ENCODE data around the gene PTCH2. TPM values are rescaled to one million over a fixed set of nuclear protein-coding genes. Genes with fewer than 3 reads are reported as not detected.

The PTCH2 gene
- total RNA-seq, 5 donors from 2014 or later (not counting 1 experiment from before 2014, with no cell fraction given): 0.89 to 2.3 (median 1.3) TPM

DNA sequence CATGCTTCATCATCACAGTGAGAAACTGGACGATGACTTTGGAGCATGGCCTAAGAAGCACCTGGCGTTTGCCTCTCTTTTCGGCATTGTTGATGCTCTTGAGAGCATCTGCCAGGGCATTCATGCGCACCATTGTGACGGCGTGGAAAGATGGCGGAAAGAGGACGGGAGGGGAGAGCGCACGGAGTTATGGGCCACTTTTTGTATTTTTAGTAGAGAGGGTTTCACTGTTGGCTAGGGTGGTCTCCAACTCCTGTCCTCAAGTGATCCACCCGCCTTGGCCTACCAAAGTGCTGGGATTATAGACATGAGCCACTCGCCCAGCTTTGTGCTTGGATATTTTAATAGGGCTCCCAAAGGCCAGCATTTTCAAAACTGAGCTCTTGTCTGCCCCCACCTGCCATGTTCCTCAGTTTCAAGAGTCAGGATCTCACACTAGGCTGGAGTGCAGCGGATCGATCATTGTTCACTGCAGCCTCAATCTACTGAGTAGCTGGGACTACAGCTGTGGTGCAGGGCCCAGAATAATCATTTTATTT is 62.4 kb downstream of the PTCH2 start:
- H3K36me3 Mint-ChIP-seq: peaks cover 35% of the 10 kb centered on the region
- H3K4me3 Mint-ChIP-seq: no peak overlapping the region
- Histone ChIP-seq H3K4me1 (ENCODE audit: control insufficient read depth in 1 of 2, extremely low read depth in 1 of 2, insufficient read depth in 2 of 2, low read length in 2 of 2) (peaks cover 24 to 50% of the 10 kb centered on the region in 2 experiments), H3K9me3 (no peaks in the 10 kb centered on the region), H3K27ac (ENCODE audit: low read length) (no peak overlapping the region), H3K27me3 (replicated peaks in 1 of 2; ENCODE audit: control insufficient read depth in 2 of 2, extremely low read depth in 1 of 2, insufficient read depth in 2 of 2, low read length in 1 of 2) (no peaks in the 10 kb centered on the region), H3K4me3 (ENCODE audit: control insufficient read depth in 1 of 2, extremely low read depth in 1 of 2, low read length in 1 of 2) (no peak overlapping the region), H3K36me3 (ENCODE audit: control insufficient read depth in 2 of 2, extremely low read depth in 1 of 2, insufficient read depth in 1 of 2, low read length in 1 of 2) (peaks cover 9 to 42% of the 10 kb centered on the region in 2 donors)
- ChIA-PET CTCF (no interaction called here), POLR2A (interaction anchor here in 1 of 2 donors (0.6 to 1.0 kb wide), 2 partner anchors 9 to 32 kb away, joined by 4 to 5 read pairs; no protein-coding TSS in a partner anchor)
- DNase-seq: no peak
- no peak overlapping the region for H3K27ac Mint-ChIP-seq
- H3K9me3 Mint-ChIP-seq: no peaks in the 10 kb centered on the region
- peaks cover 43 to 51% (median 49%) of the 10 kb centered on the region in 3 donors for H3K4me1 Mint-ChIP-seq
- no peaks in the 10 kb centered on the region for H3K27me3 Mint-ChIP-seq
- WGBS (ENCODE audit: insufficient coverage): over 99% methylated on average over 12 of the region's 14 CpGs
- ATAC-seq (replicated peaks in 1 of 4): no peak

DNA sequence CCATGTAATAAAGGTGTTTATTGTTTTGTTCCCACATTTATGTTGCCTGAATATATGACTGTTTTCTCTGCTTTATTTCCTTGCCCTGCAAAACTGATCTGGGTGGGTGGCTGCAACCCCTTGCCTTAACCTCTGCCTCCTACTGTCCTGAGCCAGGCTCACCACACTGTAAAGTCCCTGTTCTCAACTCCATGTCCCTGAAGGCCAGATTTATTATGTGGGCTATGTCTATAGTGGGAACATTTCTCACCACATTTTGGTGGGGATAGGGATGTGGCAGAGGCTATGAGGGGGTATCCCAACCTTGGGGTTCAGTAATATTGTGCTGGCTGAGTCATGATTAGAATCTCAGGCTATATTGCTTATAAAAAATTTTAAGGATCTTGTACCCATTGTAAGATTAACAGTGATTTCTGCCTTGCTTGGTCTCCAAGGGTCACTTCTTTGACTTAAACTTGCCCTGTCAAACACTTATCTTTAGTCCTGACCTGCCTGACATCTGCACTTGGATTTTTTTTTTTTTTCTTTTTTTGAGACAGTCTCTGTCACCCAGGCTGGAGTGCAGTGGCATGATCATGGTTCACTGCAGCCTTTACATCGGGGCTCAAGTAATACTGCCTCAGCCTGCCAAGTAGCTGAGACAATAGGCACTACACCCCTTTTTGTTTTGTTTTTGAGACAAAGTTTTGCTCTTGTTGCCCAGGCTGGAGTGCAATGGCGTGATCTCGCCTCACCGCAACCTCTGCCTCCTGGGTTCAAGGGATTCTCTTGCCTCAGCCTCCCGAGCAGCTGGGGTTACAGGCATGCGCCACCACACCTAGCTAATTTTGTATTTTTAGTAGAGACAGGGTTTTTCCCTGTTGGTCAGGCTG is 64.1 kb downstream of the PTCH2 start:
- Histone ChIP-seq H3K27me3 (replicated peaks in 1 of 2; ENCODE audit: control insufficient read depth in 2 of 2, extremely low read depth in 1 of 2, insufficient read depth in 2 of 2, low read length in 1 of 2) (no peaks in the 10 kb centered on the region), H3K36me3 (ENCODE audit: control insufficient read depth in 2 of 2, extremely low read depth in 1 of 2, insufficient read depth in 1 of 2, low read length in 1 of 2) (peaks cover 9 to 42% of the 10 kb centered on the region in 2 donors), H3K4me1 (ENCODE audit: control insufficient read depth in 1 of 2, extremely low read depth in 1 of 2, insufficient read depth in 2 of 2, low read length in 2 of 2) (peaks cover 18 to 40% of the 10 kb centered on the region in 2 experiments), H3K4me3 (ENCODE audit: control insufficient read depth in 1 of 2, extremely low read depth in 1 of 2, low read length in 1 of 2) (no peak overlapping the region), H3K9me3 (no peaks in the 10 kb centered on the region), H3K27ac (ENCODE audit: low read length) (no peak overlapping the region)
- Mint-ChIP-seq H3K4me1 (peaks cover 41 to 47% (median 43%) of the 10 kb centered on the region in 3 donors), H3K27ac (peak overlapping the region in 1 of 2 donors; percentile 68), H3K27me3 (no peaks in the 10 kb centered on the region), H3K36me3 (peaks cover 35% of the 10 kb centered on the region), H3K4me3 (no peak overlapping the region), H3K9me3 (no peaks in the 10 kb centered on the region)
- ATAC-seq (replicated peaks in 1 of 4) (no peak), DNase-seq (no peak)
- ChIA-PET POLR2A (no interaction called here), CTCF (no interaction called here)
- 92% methylated on average over 4 of the region's 6 CpGs for WGBS (ENCODE audit: insufficient coverage)

DNA sequence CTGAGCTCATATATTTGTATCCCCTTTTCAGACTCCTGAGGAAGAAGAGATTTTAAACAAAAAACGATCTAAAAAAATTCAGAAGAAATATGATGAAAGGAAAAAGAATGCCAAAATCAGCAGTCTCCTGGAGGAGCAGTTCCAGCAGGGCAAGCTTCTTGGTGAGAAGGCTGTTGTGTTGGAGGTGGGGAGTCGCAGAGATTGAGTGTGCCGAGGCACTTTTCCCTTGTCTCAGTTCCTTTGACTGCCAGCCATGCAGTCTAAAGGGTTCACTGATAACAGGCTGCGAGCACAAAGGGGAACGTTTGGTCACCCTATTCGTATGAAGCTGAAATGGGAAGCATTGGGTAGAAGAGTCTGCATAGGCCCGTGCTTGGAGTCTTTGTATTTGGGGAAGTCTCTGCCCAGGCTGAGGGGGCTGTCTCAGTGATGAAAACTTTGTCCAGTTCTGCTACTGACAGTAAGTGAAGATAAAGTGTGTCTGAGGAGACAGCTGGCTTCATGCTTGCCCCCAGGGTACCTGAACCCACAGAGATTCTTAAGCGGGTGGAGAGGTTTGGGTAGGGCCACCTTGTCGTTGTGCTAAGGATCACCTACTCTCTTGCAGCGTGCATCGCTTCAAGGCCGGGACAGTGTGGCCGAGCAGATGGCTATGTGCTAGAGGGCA is 65.0 kb downstream of the PTCH2 start:
- 76% methylated on average over 9 of the region's 13 CpGs for WGBS (ENCODE audit: insufficient coverage)
- no peaks in the 10 kb centered on the region for H3K27me3 Mint-ChIP-seq
- POLR2A ChIA-PET: interaction anchor here in 1 of 2 donors (0.6 kb wide), 1 partner anchor 39 kb away, joined by 3 read pairs; no protein-coding TSS in a partner anchor
- Histone ChIP-seq H3K36me3 (ENCODE audit: control insufficient read depth in 2 of 2, extremely low read depth in 1 of 2, insufficient read depth in 1 of 2, low read length in 1 of 2) (peaks cover 9 to 42% of the 10 kb centered on the region in 2 donors), H3K27ac (ENCODE audit: low read length) (peak overlapping the region; percentile 24), H3K4me1 (ENCODE audit: control insufficient read depth in 1 of 2, extremely low read depth in 1 of 2, insufficient read depth in 2 of 2, low read length in 2 of 2) (peaks cover 14 to 31% of the 10 kb centered on the region in 2 experiments), H3K4me3 (ENCODE audit: control insufficient read depth in 1 of 2, extremely low read depth in 1 of 2, low read length in 1 of 2) (no peak overlapping the region), H3K27me3 (replicated peaks in 1 of 2; ENCODE audit: control insufficient read depth in 2 of 2, extremely low read depth in 1 of 2, insufficient read depth in 2 of 2, low read length in 1 of 2) (no peaks in the 10 kb centered on the region), H3K9me3 (no peaks in the 10 kb centered on the region)
- ATAC-seq (replicated peaks in 1 of 4) (no peak), DNase-seq (no peak)
- H3K27ac Mint-ChIP-seq: peak overlapping the region; percentile 93 to 94
- peaks cover 33 to 40% (median 37%) of the 10 kb centered on the region in 3 donors for H3K4me1 Mint-ChIP-seq
- peak overlapping the region; percentile 92 to 94 (median 93) for H3K4me3 Mint-ChIP-seq
- no peaks in the 10 kb centered on the region for H3K9me3 Mint-ChIP-seq
- CTCF ChIA-PET: interaction anchor here in 1 of 2 donors (0.5 to 0.6 kb wide), 2 partner anchors 9 to 46 kb away, joined by 3 to 8 read pairs; no protein-coding TSS in a partner anchor
- peaks cover 35% of the 10 kb centered on the region for H3K36me3 Mint-ChIP-seq

DNA sequence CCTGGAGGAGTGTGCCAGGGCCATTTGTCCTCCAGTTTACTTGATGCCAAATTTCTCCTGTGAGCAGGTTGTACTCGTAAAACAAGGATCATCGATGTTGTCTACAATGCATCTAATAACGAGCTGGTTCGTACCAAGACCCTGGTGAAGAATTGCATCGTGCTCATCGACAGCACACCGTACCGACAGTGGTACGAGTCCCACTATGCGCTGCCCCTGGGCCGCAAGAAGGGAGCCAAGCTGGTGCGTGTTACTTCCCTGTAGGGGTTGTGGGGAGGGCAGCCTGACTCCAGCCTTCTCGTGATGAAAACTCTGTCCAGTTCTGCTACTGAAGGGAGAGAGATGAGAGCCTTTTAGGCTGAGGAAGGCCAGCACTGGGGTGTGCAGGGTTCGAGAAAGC is 65.5 kb downstream of the PTCH2 start:
- no peaks in the 10 kb centered on the region for H3K9me3 Mint-ChIP-seq
- H3K27me3 Mint-ChIP-seq: no peaks in the 10 kb centered on the region
- DNase-seq (no peak), ATAC-seq (replicated peaks in 1 of 4) (no peak)
- Histone ChIP-seq H3K27ac (ENCODE audit: low read length) (peak overlapping the region; percentile 24), H3K27me3 (replicated peaks in 1 of 2; ENCODE audit: control insufficient read depth in 2 of 2, extremely low read depth in 1 of 2, insufficient read depth in 2 of 2, low read length in 1 of 2) (no peaks in the 10 kb centered on the region), H3K4me3 (ENCODE audit: control insufficient read depth in 1 of 2, extremely low read depth in 1 of 2, low read length in 1 of 2) (no peak overlapping the region), H3K4me1 (ENCODE audit: control insufficient read depth in 1 of 2, extremely low read depth in 1 of 2, insufficient read depth in 2 of 2, low read length in 2 of 2) (peaks cover 14 to 30% of the 10 kb centered on the region in 2 experiments), H3K36me3 (ENCODE audit: control insufficient read depth in 2 of 2, extremely low read depth in 1 of 2, insufficient read depth in 1 of 2, low read length in 1 of 2) (peaks cover 9 to 42% of the 10 kb centered on the region in 2 donors), H3K9me3 (no peaks in the 10 kb centered on the region)
- H3K4me1 Mint-ChIP-seq: peaks cover 33 to 40% (median 37%) of the 10 kb centered on the region in 3 donors
- peak overlapping the region; percentile 92 to 94 (median 93) for H3K4me3 Mint-ChIP-seq
- ChIA-PET POLR2A (interaction anchor here in 1 of 2 donors (0.6 kb wide), 1 partner anchor 39 kb away, joined by 3 read pairs; no protein-coding TSS in a partner anchor), CTCF (interaction anchor here in 1 of 2 donors (0.5 to 0.6 kb wide), 2 partner anchors 10 to 45 kb away, joined by 3 to 8 read pairs; no protein-coding TSS in a partner anchor)
- H3K36me3 Mint-ChIP-seq: peaks cover 35% of the 10 kb centered on the region
- 63% methylated on average over 9 of the region's 14 CpGs for WGBS (ENCODE audit: insufficient coverage)
- peak overlapping the region; percentile 93 to 94 for H3K27ac Mint-ChIP-seq

DNA sequence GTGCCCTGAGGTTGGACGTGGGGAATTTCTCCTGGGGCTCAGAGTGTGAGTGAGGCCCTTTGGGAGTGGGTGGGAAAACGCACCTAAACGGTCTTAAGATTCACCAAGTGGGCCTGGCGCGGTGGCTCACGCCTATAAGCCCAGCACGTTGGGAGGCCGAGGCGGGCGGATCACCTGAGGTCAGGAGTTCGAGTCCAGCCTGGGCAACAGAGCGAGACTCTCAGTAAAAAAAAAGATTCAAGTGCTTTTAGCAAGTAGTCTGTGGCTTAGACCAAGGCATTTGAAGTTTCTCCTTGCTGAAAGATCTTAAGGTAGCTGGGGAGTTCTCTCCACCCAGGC is 66.4 kb downstream of the PTCH2 start:
- Mint-ChIP-seq H3K4me1 (peaks cover 33 to 39% (median 37%) of the 10 kb centered on the region in 3 donors), H3K27me3 (no peaks in the 10 kb centered on the region), H3K4me3 (peak overlapping the region; percentile 92 to 94 (median 93)), H3K36me3 (peaks cover 35% of the 10 kb centered on the region), H3K27ac (peak overlapping the region; percentile 93 to 94), H3K9me3 (no peaks in the 10 kb centered on the region)
- peak overlapping the region; percentile 65 to 88 for H3K4me3 ChIP-seq (ENCODE audit: control insufficient read depth in 1 of 2, extremely low read depth in 1 of 2, low read length in 1 of 2)
- peaks cover 9 to 42% of the 10 kb centered on the region in 2 donors for H3K36me3 ChIP-seq (ENCODE audit: control insufficient read depth in 2 of 2, extremely low read depth in 1 of 2, insufficient read depth in 1 of 2, low read length in 1 of 2)
- CTCF ChIA-PET: interaction anchor here (0.8 to 2.5 kb wide), 5 partner anchors 10 to 564 kb away, joined by 3 to 37 read pairs (median 3); partner anchors contain the start of genes MUTYH (in 1 of the 2), RNU5D-1 (in 1 of the 2) and TOE1 (in 1 of the 2)
- no peaks in the 10 kb centered on the region for H3K9me3 ChIP-seq
- no peaks in the 10 kb centered on the region for H3K27me3 ChIP-seq (replicated peaks in 1 of 2; ENCODE audit: control insufficient read depth in 2 of 2, extremely low read depth in 1 of 2, insufficient read depth in 2 of 2, low read length in 1 of 2)
- ATAC-seq (replicated peaks in 1 of 4): no peak
- POLR2A ChIA-PET: interaction anchor here in 1 of 2 donors (0.6 to 0.7 kb wide), 2 partner anchors 23 to 531 kb away, joined by 3 read pairs; no protein-coding TSS in a partner anchor
- DNase-seq: no peak
- WGBS (ENCODE audit: insufficient coverage): 8% methylated on average over 7 of the region's 12 CpGs
- peak overlapping the region; percentile 81 for H3K27ac ChIP-seq (ENCODE audit: low read length)
- peaks cover 14 to 30% of the 10 kb centered on the region in 2 experiments for H3K4me1 ChIP-seq (ENCODE audit: control insufficient read depth in 1 of 2, extremely low read depth in 1 of 2, insufficient read depth in 2 of 2, low read length in 2 of 2)
